Natural killer cell (primary cell): ENCODE data around the gene CRCP. TPM values are rescaled to one million over a fixed set of nuclear protein-coding genes. Genes with fewer than 3 reads are reported as not detected.
"Not testable (repeated sequence)": the region's sequence is repeated elsewhere in the genome, so short reads cannot be mapped to it uniquely, and the experiment has no call there.

ENCODE experiments used
- ATAC-seq, 3 donors: fragments of 150-1000 bp in 2 of 3; fragments of 200-7000 bp in 1 of 3; cut with Tn5 transposase; 1 replicate in 1 of 3; 2 replicates in 2 of 3; pipeline ENCODE4 v1.10.0; 2021; ENCODE audit warnings: mild to moderate bottlenecking in 2 of 3, moderate library complexity in 2 of 3
- DNase-seq, 2 donors: peaks; one replicate each; pipeline versions ENCODE4 v3.0.0 to v3.0.0-alpha.2; 2013 to 2021; ENCODE audit warnings: mixed read lengths in 1 of 2
- H3K27ac ChIP-seq: one replicate; pipeline ENCODE4 v1.5.1; 2013; ENCODE audit warnings: mild to moderate bottlenecking, low read length
- H3K27me3 ChIP-seq: one replicate; pipeline ENCODE4 v1.6.1; 2013; ENCODE audit warnings: low read length; ENCODE audit not compliant: control insufficient read depth, insufficient read depth
- H3K36me3 ChIP-seq: one replicate; pipeline ENCODE4 v1.6.1; 2013; ENCODE audit warnings: low read length; ENCODE audit not compliant: control insufficient read depth, insufficient read depth
- H3K4me1 ChIP-seq: one replicate; pipeline ENCODE4 v1.6.1; 2013; ENCODE audit warnings: low read length; ENCODE audit not compliant: control insufficient read depth, insufficient read depth
- H3K4me3 ChIP-seq: one replicate; pipeline ENCODE4 v1.5.1; 2013; ENCODE audit warnings: low read length
- H3K9me3 ChIP-seq: one replicate; pipeline ENCODE4 v1.6.1; 2013; ENCODE audit warnings: low read length; ENCODE audit not compliant: control insufficient read depth, insufficient read depth
- H3K27ac Mint-ChIP-seq, 2 donors: one replicate each; pipeline ENCODE4 v1.8.0; 2022; ENCODE audit warnings: mild to moderate bottlenecking in 2 of 2, mixed read lengths in 2 of 2, moderate library complexity in 1 of 2
- H3K27me3 Mint-ChIP-seq, 2 donors: one replicate each; pipeline ENCODE4 v1.8.0; 2022; ENCODE audit warnings: low read depth in 2 of 2, mixed read lengths in 2 of 2
- H3K36me3 Mint-ChIP-seq: one replicate; pipeline ENCODE4 v1.8.0; 2022; ENCODE audit warnings: mixed read lengths
- H3K4me1 Mint-ChIP-seq, 2 donors: one replicate each; pipeline ENCODE4 v1.8.0; 2022; ENCODE audit warnings: mixed read lengths in 2 of 2
- H3K4me3 Mint-ChIP-seq: one replicate; pipeline ENCODE4 v1.8.0; 2022; ENCODE audit warnings: mild to moderate bottlenecking, moderate library complexity, mixed read lengths
- H3K9me3 Mint-ChIP-seq, 2 donors: one replicate each; pipeline ENCODE4 v1.8.0; 2022; ENCODE audit warnings: mixed read lengths in 2 of 2
- WGBS: methylation state at CpG from one replicate; pipeline ENCODE4 v1.1.7; 2013; ENCODE audit warnings: missing lambda C conversion rate; ENCODE audit not compliant: insufficient coverage; 5-methylcytosine and 5-hydroxymethylcytosine counted together
- intact Hi-C: fragments of 100-400 bp; cut with micrococcal nuclease; formaldehyde crosslinking; loops from one replicate; pipeline ENCODE4 v1.14.2; 2022
- total RNA-seq, 4 donors: library from RNA; stranded (reverse); fragments of 120-200 nt in 1 of 4; gene quantifications; one replicate each; pipeline versions ENCODE4 v1.2.3 to v1.2.4, GENCODE V29; 2013 to 2022
- TF ChIP-seq, protein P1 (sequence below): fragments of 200-600 bp; IDR thresholded peaks from one replicate; pipeline ENCODE4 v1.8.0; 2022; ENCODE audit warnings: antibody characterized with exemption

Gene CRCP
- total RNA-seq, 3 donors from 2014 or later (not counting 1 experiment from before 2014, with no cell fraction given) = 67.5 to 72.1 (median 68.0) TPM

GRCh38 chr7:66099232-66099550 is 15.5 kb upstream of the CRCP start:
- Histone ChIP-seq H3K27ac (no peak overlapping the region), H3K36me3 (no peaks in the 10 kb centered on the region), H3K4me3 (no peak overlapping the region), H3K9me3 (no peaks in the 10 kb centered on the region), H3K27me3 (no peaks in the 10 kb centered on the region), H3K4me1 (peaks cover 17% of the 10 kb centered on the region)
- Mint-ChIP-seq H3K36me3 (no peaks in the 10 kb centered on the region), H3K27me3 (no peaks in the 10 kb centered on the region), H3K4me3 (no peak overlapping the region), H3K27ac (peak overlapping the region in 1 of 2 donors; percentile 88), H3K4me1 (peaks cover 8 to 12% of the 10 kb centered on the region in 2 donors), H3K9me3 (no peaks in the 10 kb centered on the region)
- DNase-seq (no peak), ATAC-seq (no peak)
- intact Hi-C loops = no loop called here
- WGBS = no CpG with 5 or more reads among the region's 2 CpGs
- TF ChIP-seq, protein P1, sequence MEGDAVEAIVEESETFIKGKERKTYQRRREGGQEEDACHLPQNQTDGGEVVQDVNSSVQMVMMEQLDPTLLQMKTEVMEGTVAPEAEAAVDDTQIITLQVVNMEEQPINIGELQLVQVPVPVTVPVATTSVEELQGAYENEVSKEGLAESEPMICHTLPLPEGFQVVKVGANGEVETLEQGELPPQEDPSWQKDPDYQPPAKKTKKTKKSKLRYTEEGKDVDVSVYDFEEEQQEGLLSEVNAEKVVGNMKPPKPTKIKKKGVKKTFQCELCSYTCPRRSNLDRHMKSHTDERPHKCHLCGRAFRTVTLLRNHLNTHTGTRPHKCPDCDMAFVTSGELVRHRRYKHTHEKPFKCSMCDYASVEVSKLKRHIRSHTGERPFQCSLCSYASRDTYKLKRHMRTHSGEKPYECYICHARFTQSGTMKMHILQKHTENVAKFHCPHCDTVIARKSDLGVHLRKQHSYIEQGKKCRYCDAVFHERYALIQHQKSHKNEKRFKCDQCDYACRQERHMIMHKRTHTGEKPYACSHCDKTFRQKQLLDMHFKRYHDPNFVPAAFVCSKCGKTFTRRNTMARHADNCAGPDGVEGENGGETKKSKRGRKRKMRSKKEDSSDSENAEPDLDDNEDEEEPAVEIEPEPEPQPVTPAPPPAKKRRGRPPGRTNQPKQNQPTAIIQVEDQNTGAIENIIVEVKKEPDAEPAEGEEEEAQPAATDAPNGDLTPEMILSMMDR = no peak

- TF ChIP-seq, protein P1 = no peak
- Mint-ChIP-seq H3K9me3 (no peaks in the 10 kb centered on the region), H3K36me3 (no peaks in the 10 kb centered on the region), H3K4me3 (peak overlapping the region; percentile 84), H3K27ac (peak overlapping the region; percentile 45 to 88), H3K4me1 (peaks cover 8 to 12% of the 10 kb centered on the region in 2 donors), H3K27me3 (no peaks in the 10 kb centered on the region)
- Histone ChIP-seq H3K4me3 (peak overlapping the region; percentile 41), H3K36me3 (no peaks in the 10 kb centered on the region), H3K27me3 (no peaks in the 10 kb centered on the region), H3K27ac (peak overlapping the region; percentile 64), H3K9me3 (no peaks in the 10 kb centered on the region), H3K4me1 (peaks cover 17% of the 10 kb centered on the region)
- ATAC-seq = peak; percentile 69 to 81 (median 76)
- intact Hi-C loops = no loop called here
- peak in 1 of 2 donors; percentile 55 for DNase-seq
- WGBS = 2% methylated on average over 15 of the region's 15 CpGs
Observed at GRCh38 chr7:66099551-66100407, 14.9 kb upstream of the CRCP start.

DNA sequence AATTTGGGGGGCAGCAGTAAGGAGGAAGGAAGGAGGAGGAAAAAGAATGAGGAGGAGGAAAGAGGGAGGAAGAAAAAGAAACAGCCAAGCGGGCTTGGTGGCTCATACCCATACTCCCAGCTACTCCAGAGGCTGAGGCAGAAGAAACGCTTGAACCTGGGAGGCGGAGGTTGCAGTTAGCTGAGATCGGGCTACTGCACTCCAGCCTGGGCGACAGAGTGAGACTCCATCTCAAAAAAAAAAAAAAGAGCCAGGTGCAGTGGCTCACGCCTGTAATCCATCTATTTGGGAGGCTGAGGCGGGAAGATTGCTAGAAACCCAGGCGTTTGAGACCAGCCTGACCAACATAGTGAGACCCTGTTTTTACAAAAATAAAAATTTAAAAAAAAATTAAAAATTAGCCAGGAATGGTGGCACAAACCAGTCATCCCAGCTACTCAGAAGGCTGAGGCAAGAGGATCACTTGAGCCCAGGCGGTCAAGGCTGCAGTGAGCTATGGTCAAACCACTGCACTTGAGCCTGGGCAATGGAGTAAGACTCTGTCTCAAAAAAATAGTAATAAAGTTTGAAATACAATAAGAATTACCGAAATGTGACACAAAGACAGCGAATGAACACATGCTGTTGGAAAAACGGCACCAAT is 14.1 kb upstream of the CRCP start:
- peak overlapping the region; percentile 84 for H3K4me3 Mint-ChIP-seq

DNA sequence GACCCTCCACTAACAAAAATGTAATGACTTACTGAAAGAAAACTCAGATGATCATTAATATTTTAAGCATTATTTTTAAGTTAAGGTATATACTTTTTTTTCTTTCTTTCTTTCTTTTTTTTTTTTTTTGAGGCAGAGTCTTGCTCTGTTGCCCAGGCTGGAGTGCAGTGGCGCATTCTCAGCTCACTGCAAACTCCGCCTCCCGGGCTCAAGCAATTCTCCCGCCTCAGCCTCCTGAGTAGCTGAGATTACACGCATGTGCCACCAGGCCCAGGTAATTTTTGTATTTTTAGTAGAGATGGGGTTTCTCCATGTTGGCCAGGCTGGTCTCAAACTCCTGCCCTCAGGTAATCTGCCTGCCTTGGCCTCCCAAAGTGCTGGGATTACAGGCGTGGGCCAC is 12.5 kb upstream of the CRCP start:
- intact Hi-C loops, H3K27ac Mint-ChIP-seq, H3K27ac ChIP-seq, H3K36me3 Mint-ChIP-seq, ATAC-seq, H3K4me3 Mint-ChIP-seq, H3K9me3 ChIP-seq, H3K27me3 Mint-ChIP-seq, H3K4me3 ChIP-seq, H3K9me3 Mint-ChIP-seq, H3K36me3 ChIP-seq, DNase-seq, H3K27me3 ChIP-seq: not testable (repeated sequence)
- peaks cover 17% of the 10 kb centered on the region for H3K4me1 ChIP-seq
- 96% methylated on average over 6 of the region's 6 CpGs for WGBS
- peaks cover 8 to 12% of the 10 kb centered on the region in 2 donors for H3K4me1 Mint-ChIP-seq

More for the DNA sequence above, 14.1 kb upstream of the CRCP start:
- Histone ChIP-seq H3K27ac (peak overlapping the region; percentile 64), H3K4me1 (peaks cover 17% of the 10 kb centered on the region), H3K4me3 (peak overlapping the region; percentile 41), H3K36me3 (no peaks in the 10 kb centered on the region), H3K9me3 (no peaks in the 10 kb centered on the region), H3K27me3 (no peaks in the 10 kb centered on the region)
- intact Hi-C loops = no loop called here
- H3K9me3 Mint-ChIP-seq = no peaks in the 10 kb centered on the region
- no peaks in the 10 kb centered on the region for H3K36me3 Mint-ChIP-seq
- no peaks in the 10 kb centered on the region for H3K27me3 Mint-ChIP-seq
- H3K4me1 Mint-ChIP-seq = peaks cover 8 to 12% of the 10 kb centered on the region in 2 donors
- TF ChIP-seq, protein P1 = no peak
- WGBS = 72% methylated on average over 12 of the region's 12 CpGs
- DNase-seq (no peak), ATAC-seq (no peak)
- H3K27ac Mint-ChIP-seq = peak overlapping the region in 1 of 2 donors; percentile 88

- H3K4me3 Mint-ChIP-seq, H3K27ac Mint-ChIP-seq, H3K27ac ChIP-seq, H3K27me3 ChIP-seq, H3K36me3 Mint-ChIP-seq, H3K36me3 ChIP-seq, ATAC-seq, intact Hi-C loops, H3K27me3 Mint-ChIP-seq, DNase-seq, H3K9me3 Mint-ChIP-seq, H3K4me3 ChIP-seq, H3K9me3 ChIP-seq: not testable (repeated sequence)
- peaks cover 8 to 12% of the 10 kb centered on the region in 2 donors for H3K4me1 Mint-ChIP-seq
- 97% methylated on average over 2 of the region's 3 CpGs for WGBS
- peaks cover 17% of the 10 kb centered on the region for H3K4me1 ChIP-seq
Observed at GRCh38 chr7:66103994-66104393, 10.7 kb upstream of the CRCP start.
